ENCODE measurements around the gene SAMD4B. TPM values are rescaled to one million over a fixed set of nuclear protein-coding genes. Genes with fewer than 3 reads are reported as not detected.

The SAMD4B gene
- total RNA-seq, 1 donor from 2014 or later = 60.7 TPM

DNA sequence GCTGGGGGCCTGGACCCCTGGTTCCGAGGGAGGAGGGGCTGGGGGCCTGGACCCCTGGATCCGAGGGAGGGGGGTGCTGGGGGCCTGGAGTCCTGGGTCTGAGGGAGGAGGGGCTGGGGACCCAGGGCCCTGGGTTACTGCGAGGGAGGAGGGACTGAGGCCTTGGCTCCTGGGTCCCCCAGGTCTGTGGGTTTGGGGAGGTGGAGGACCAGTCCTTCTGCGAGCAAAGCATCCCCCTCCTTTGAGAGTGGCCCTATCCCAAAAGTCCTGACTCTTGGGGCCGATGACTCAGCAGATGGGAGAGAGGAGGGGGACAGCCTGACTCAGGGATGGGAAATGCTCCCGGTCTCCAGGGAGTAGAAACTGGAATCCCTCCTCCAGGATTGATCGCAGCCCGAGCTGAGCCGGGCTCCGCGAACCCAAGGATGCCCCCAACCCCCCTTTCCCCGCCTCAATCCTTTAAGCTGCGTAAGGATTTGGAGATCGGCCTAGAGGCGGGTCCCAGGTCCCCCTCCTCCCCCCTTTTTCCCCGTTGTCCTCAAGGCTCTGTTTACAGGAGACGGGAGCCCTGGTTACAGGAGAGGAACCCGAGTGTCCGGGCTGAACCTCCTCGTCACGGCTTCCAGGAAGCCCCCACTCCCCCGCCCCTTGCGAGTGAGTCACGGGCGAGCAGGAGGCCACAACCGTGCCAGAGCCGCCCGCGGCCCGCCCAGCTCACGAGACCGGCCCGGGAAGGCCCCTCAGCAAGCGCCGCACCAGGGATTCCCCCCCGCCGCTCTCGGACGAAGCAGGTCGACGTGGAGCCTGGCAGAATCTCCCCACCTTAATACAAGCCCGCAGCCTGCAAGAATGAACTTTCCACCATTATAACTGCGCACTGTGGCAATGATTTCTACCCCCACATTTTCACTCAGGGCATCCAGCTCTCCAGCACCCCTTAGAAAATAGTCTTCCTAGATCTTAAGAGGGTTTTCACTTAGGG is 61.4 kb downstream of the SAMD4B start:
- Mint-ChIP-seq H3K27ac (peak overlapping the region; percentile 91), H3K27me3 (no peaks in the 10 kb centered on the region), H3K4me1 (peaks cover 74% of the 10 kb centered on the region), H3K36me3 (ENCODE audit: low read depth) (peaks cover 28% of the 10 kb centered on the region), H3K4me3 (peak overlapping the region; percentile 89), H3K9me3 (no peaks in the 10 kb centered on the region)
- DNase-seq = peak; percentile 93
- intact Hi-C loops (cut with micrococcal nuclease) = no loop called here
- POLR2A ChIA-PET = interaction anchor here (0.5 to 6.9 kb wide), 15 partner anchors 8 to 1476 kb away, joined by 3 to 114 read pairs (median 8); partner anchors contain the start of genes CATSPERG, EIF3K, GMFG and MED29
- CTCF ChIA-PET = interaction anchor here (1.2 to 1.6 kb wide), 2 partner anchors 8 to 129 kb away, joined by 3 to 12 read pairs; partner anchors contain the start of gene PLEKHG2
- ATAC-seq (ENCODE audit: low read depth) = peak; percentile 38
- TF ChIP-seq, protein P1, sequence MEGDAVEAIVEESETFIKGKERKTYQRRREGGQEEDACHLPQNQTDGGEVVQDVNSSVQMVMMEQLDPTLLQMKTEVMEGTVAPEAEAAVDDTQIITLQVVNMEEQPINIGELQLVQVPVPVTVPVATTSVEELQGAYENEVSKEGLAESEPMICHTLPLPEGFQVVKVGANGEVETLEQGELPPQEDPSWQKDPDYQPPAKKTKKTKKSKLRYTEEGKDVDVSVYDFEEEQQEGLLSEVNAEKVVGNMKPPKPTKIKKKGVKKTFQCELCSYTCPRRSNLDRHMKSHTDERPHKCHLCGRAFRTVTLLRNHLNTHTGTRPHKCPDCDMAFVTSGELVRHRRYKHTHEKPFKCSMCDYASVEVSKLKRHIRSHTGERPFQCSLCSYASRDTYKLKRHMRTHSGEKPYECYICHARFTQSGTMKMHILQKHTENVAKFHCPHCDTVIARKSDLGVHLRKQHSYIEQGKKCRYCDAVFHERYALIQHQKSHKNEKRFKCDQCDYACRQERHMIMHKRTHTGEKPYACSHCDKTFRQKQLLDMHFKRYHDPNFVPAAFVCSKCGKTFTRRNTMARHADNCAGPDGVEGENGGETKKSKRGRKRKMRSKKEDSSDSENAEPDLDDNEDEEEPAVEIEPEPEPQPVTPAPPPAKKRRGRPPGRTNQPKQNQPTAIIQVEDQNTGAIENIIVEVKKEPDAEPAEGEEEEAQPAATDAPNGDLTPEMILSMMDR (IDR thresholded peaks at IDR 0.05) = no peak

DNA sequence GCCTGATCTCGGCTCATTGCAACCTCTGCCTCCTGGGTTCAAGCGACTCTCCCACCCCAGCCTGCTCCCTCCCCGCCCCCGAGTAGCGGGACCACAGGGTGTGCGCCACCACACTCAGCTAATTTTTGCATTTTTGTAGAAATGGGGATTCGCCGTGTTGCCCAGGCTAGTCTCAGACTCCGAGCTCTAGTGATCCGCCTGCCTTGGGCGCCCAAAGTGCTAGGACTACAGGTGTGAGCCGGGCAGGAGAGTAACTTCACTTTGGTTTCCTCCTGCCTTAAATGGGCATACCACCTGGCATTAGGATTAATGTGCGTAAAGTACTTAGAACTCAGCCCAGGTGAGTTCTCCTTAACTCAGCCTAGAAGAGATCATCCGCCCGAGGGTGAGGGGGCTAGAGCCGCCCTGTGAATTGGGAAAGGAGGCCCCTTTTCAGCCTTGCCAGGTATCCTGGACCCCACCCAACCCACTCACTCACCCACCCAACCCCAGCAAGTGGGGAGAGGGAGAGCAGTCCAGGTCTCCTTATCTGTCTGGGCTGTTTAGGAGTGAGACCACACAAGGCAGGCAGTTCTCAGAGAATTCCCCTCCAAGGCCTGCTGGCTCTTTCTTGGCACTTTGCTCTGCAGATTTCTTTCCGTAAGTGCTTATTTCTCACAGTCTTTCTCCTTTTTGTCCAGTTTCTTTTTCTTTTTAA is 63.2 kb downstream of the SAMD4B start:
- DNase-seq (no peak), ATAC-seq (ENCODE audit: low read depth) (no peak)
- Mint-ChIP-seq H3K4me3 (peak overlapping the region; percentile 89), H3K27ac (peak overlapping the region; percentile 91), H3K36me3 (ENCODE audit: low read depth) (peaks cover 29% of the 10 kb centered on the region), H3K4me1 (peaks cover 65% of the 10 kb centered on the region), H3K27me3 (no peaks in the 10 kb centered on the region), H3K9me3 (no peaks in the 10 kb centered on the region)
- intact Hi-C loops (cut with micrococcal nuclease) = loop anchor here (5.0 kb wide), 1 partner anchor 553 kb away; no protein-coding TSS in a partner anchor
- TF ChIP-seq, protein P1 (IDR thresholded peaks at IDR 0.05) = no peak
- CTCF ChIA-PET = no interaction called here
- POLR2A ChIA-PET = interaction anchor here (0.5 to 6.9 kb wide), 15 partner anchors 7 to 1393 kb away, joined by 3 to 213 read pairs (median 6); partner anchors contain the start of genes EID2B, MED29, NUMBL and PAF1

DNA sequence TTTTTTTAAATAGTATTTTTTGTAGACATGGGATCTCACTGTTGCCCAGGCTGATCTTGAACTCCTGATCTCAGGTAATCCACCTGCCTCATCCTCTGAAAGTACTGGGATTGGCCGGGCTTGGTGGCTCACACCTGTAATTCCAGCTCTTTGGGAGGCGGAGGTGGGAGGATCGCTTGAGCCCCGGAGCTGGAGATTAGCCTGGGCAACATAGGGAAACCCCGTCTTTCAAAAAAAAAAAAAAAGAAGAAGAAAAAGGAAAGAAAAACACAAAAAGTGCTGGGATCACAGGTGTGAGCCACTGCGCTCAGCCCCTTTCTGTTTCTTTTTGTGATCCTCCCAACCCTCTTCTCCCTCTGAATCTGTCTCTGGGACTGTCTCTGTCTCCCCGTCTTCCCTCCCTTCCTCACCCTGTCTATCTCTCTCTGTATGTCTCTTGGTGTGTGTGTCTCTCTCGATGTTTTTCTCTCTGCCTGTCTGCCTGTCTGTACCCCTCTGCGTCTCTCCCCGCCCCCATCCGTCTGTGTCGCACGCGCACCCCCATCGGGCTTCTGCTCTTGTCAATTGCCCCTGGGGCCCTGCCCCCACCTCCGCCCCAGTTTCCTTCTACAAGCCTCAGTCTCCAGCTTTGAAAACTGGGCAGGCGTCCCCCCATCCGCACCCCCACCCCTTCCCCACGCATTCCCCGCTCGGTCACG is 63.9 kb downstream of the SAMD4B start:
- TF ChIP-seq, protein P1 (IDR thresholded peaks at IDR 0.05) = no peak
- peaks cover 65% of the 10 kb centered on the region for H3K4me1 Mint-ChIP-seq
- DNase-seq (peak; percentile 73), ATAC-seq (ENCODE audit: low read depth) (peak; percentile 4)
- ChIA-PET CTCF (interaction anchor here (0.6 to 3.7 kb wide), 2 partner anchors 8 to 13 kb away, joined by 3 to 39 read pairs; no protein-coding TSS in a partner anchor), POLR2A (interaction anchor here (0.5 to 6.9 kb wide), 18 partner anchors 8 to 1284 kb away, joined by 3 to 213 read pairs (median 4); partner anchors contain the start of genes DLL3, EID2B, GMFG and MED29)
- peak overlapping the region; percentile 89 for H3K4me3 Mint-ChIP-seq
- H3K9me3 Mint-ChIP-seq = no peaks in the 10 kb centered on the region
- H3K27ac Mint-ChIP-seq = peak overlapping the region; percentile 91
- peaks cover 29% of the 10 kb centered on the region for H3K36me3 Mint-ChIP-seq (ENCODE audit: low read depth)
- no peaks in the 10 kb centered on the region for H3K27me3 Mint-ChIP-seq
- intact Hi-C loops (cut with micrococcal nuclease) = loop anchor here (5.0 kb wide), 1 partner anchor 554 kb away; no protein-coding TSS in a partner anchor

DNA sequence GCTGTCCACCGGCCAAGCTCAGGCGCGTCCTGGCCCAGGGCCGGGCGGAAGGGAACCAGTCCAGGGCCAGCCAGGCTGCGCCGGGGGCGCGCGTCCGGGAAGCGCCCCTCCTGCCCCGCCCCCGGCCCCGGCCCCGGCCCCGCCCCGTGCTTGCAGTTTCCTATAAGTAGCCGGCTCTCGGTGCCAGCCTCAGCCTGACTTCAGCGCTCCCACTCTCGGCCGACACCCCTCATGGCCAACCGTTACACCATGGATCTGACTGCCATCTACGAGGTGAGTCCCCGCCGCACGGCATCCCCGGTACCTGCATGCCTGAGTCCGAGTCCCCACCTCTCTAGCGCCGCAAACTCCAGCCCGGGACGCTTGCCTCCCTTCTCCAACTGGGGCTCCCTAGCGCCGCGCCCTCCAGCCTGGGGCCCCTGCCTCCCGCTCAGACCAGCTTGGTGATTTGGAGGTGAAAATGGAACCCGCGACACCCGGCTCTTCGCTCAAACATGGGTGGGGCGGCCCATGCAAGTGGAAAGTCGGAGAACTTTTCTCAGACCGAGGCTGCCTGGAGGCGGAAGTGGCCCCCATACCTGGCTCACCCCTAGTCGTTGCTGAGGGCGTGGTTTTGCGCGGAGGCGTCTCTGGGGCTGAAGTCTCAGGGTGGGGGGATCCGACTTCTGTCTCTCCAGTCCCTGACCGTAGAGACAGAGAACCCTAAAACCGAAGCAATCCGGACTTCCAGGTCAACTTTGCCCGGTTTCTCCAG is 64.6 kb downstream of the SAMD4B start, which contains the start of gene ZFP36:
ZFP36 (plus strand) TSS at position 192 of the 754 bp plus-strand sequence; CDS start at position 250, 58 bp downstream.
- no peaks in the 10 kb centered on the region for H3K27me3 Mint-ChIP-seq
- POLR2A ChIA-PET = interaction anchor here (0.5 to 6.9 kb wide), 17 partner anchors 8 to 1180 kb away, joined by 3 to 213 read pairs (median 5); partner anchors contain the start of genes DLL3, GMFG, MED29 and PAF1
- peaks cover 30% of the 10 kb centered on the region for H3K36me3 Mint-ChIP-seq (ENCODE audit: low read depth)
- DNase-seq = peak; percentile 83
- CTCF ChIA-PET = interaction anchor here (0.6 to 3.7 kb wide), 2 partner anchors 9 to 14 kb away, joined by 3 to 39 read pairs; no protein-coding TSS in a partner anchor
- H3K9me3 Mint-ChIP-seq = no peaks in the 10 kb centered on the region
- intact Hi-C loops (cut with micrococcal nuclease) = loop anchor here (5.0 kb wide), 1 partner anchor 555 kb away; no protein-coding TSS in a partner anchor
- TF ChIP-seq, protein P1 (IDR thresholded peaks at IDR 0.05) = no peak
- ATAC-seq (ENCODE audit: low read depth) = peak; percentile 25
- H3K4me3 Mint-ChIP-seq = peak within 1 kb of the TSS; percentile 89
- H3K27ac Mint-ChIP-seq = peak within 1 kb of the TSS; percentile 91
- H3K4me1 Mint-ChIP-seq = peaks cover 65% of the 10 kb centered on the region

Data from activated B cell treated with CpG ODN at 0.5 μM for 24 hours (primary cell).